HEK293T (cell line): ENCODE data around the gene TLE2.
A peak's percentile ranks its signal among the peaks of the same experiment; 100 is the strongest.

Experiments
- BHLHE40 ChIP-seq: fragments of 450-650 bp; IDR thresholded peaks from 2 replicates; pipeline ENCODE4 v1.6.1; 2016; ENCODE audit warnings: mild to moderate bottlenecking, moderate library complexity, borderline replicate concordance
- ELF4 ChIP-seq: fragments of 450-650 bp; IDR thresholded peaks from 2 replicates; pipeline ENCODE4 v1.6.1; 2017; ENCODE audit warnings: antibody characterized with exemption
- FOXM1 ChIP-seq: fragments of 450-650 bp; IDR thresholded peaks from 2 replicates; pipeline ENCODE4 v1.6.1; 2017; ENCODE audit warnings: mild to moderate bottlenecking, borderline replicate concordance
- PKNOX1 ChIP-seq: fragments of 450-650 bp; IDR thresholded peaks from 2 replicates; pipeline ENCODE4 v1.6.1; 2016
- SP1 ChIP-seq: fragments of 450-650 bp; IDR thresholded peaks from 2 replicates; pipeline ENCODE4 v1.6.1; 2017
- TARDBP ChIP-seq: fragments of 450-650 bp; IDR thresholded peaks from 2 replicates; pipeline ENCODE4 v1.6.1; 2016
- ZNF384 ChIP-seq: fragments of 450-650 bp; IDR thresholded peaks from 2 replicates; pipeline ENCODE4 v1.6.1; 2016

GRCh38 chr19:2950286-2951124, 78.6 kb downstream of the TLE2 start:
- no peak; the same call in 1 of the 2 replicates for TF ChIP-seq SP1
- no peak for TF ChIP-seq TARDBP
- TF ChIP-seq ZNF384, result no peak
- peak; percentile 96 for TF ChIP-seq PKNOX1
- no peak for TF ChIP-seq BHLHE40
- no peak for TF ChIP-seq FOXM1
- peak; percentile 59 for TF ChIP-seq ELF4
